ENCODE results near the gene MX2.

GRCh38 chr21:41398831-41399230, 37.0 kb downstream of the MX2 start:
- TF ChIP-seq CTCF (IDR thresholded peaks at IDR 0.05; ENCODE audit: low read depth, low read length, poor library complexity, severe bottlenecking) (no peak), EZH2phosphoT487 (IDR thresholded peaks at IDR 0.05; ENCODE audit: borderline replicate concordance, low read length) (no peak)

All from DOHH2 (cell line).